HG02588 (cell line): ENCODE measurements around the gene NR2F1-AS1.

Experiments used
- ATAC-seq: cut with Tn5 transposase; IDR thresholded peaks from one replicate; pipeline ENCODE4 v1.9.1; 2021; ENCODE audit warnings: mild to moderate bottlenecking, moderate library complexity; ENCODE audit not compliant: unreplicated experiment

Gene NR2F1-AS1

DNA sequence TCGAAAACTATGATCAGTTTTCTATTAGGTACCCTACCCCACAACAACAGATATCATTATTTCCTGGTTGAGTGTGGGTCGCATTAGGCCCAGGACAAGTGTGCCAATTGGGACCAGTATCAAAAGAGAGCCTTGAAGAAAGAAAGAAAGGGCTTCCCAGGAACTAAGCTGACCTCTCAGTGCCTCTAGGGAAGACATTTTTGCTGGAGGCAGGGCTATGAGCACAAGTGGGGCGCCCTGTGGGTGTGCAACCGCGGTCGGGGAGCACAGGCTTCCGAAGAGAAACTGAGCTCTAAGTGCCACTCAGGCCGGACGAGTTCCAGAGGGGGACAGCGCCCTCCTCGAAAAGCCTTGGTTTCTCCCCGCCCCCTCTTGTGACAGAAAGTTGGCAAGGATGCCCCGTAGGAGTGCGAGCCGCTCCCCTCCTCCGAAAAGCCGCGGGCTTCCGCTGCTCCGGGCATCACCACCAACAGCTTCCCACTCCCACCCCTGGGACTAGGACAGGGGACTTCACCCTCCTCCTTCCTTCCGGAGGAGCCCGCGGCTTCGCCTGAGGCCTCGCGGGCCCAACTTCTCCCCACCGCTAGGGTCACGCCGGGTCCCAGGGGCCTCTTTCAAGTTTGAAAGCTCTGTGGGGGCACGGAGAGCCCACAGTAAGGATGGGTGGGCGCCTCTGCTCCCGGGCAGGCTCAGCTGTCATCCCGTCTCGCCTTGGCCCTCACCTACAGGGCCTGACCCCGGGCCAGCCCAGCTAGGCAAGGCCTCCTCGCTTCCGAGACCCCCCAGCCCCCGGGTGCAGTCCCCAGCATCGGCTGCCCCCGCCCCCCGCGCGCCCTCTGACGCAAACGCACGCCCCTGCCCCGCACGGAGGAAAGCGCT, 2.0 kb downstream of the NR2F1-AS1 start:
- no peak for ATAC-seq

- ATAC-seq, result no peak
Observed at GRCh38 chr5:93577854-93578812, 2.9 kb downstream of the NR2F1-AS1 start.

- ATAC-seq, result no peak
Observed at GRCh38 chr5:93576994-93577853, 3.8 kb downstream of the NR2F1-AS1 start.

DNA sequence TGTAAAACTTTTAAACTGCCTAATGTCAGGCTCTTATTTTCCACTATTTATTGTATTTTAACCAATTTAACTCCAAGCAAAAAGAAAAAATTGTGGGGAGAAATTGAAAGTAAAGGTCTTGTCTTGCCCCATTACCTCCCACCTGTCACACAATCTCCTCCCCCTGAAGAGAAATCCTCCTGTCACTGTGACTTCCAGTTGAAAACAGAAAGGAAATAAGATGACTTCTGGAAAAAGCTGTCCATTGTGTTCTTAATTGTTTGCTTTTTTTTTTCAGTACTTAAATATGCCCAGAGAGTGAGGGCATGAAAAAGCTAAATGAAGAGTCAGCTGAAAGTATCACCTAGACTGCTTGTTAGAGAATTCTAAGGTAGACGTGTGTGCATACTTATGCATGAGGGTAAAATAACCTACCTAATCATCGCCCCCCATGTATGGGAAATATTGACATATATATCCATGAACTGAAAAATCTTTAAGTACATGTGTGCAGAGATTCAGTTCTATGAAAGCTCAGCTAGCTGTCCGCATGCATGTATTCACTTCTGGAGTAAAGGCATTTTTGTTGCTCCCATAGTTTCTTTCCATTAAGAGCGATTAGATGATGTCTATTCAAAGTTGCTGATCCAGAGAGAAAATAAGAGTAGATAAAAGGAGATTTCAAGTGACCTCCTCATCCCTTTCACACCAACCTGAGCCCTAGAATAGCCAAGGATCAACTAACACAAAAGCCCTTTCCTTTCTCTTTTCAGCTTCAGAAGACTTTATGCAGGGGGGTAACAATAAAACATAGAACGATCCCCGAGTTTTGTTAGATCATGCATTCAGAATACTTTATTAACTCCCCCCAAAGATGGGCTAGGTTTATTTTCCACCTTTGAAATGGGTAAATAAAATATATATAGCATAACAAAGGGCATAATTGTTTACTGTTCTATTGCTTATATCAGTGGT, 5.3 kb downstream of the NR2F1-AS1 start:
- no peak for ATAC-seq

DNA sequence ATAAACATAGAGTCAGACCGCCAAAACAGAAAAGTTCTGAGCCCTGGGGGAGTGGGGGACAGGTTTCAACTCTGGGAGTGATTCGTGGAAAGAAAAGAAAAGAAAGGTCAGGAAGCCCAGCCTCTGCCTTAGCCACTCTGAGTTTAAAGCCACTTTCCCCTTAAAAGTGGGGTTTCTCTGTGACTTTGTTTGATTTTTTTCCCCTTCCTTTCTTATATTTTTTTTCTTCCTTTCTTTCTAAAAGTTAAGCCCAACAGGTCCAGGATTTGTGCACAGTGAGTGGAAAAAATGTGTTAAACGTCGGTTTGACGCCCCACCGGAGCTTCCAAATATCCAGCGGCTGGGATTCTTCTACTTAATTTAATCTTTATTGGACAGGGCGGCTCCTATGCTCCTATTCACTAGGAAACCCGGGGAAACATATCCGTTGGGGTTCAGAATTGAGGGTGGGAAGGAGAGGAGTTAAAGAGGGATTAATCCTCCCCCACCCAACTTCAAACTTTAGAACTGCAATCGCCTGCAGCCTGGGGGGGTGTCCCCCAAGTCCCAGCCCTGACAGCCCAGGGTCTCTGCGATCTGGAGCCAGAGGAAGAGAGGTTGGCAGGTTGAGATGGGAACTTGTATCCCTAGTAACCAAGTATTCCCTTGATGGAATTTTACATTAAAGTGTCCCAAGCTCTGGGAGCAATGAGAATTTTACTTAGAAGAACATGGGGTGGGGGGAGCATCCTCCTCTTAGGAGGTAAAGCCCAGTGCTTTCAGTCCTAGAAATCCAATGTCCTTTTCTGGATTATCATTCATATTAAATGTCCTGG, 6.3 kb downstream of the NR2F1-AS1 start:
- ATAC-seq, result no peak

GRCh38 chr5:93573354-93574351, 7.4 kb downstream of the NR2F1-AS1 start:
- no peak for ATAC-seq

- ATAC-seq, result no peak
Observed at GRCh38 chr5:93572608-93573353, 8.2 kb downstream of the NR2F1-AS1 start.

DNA sequence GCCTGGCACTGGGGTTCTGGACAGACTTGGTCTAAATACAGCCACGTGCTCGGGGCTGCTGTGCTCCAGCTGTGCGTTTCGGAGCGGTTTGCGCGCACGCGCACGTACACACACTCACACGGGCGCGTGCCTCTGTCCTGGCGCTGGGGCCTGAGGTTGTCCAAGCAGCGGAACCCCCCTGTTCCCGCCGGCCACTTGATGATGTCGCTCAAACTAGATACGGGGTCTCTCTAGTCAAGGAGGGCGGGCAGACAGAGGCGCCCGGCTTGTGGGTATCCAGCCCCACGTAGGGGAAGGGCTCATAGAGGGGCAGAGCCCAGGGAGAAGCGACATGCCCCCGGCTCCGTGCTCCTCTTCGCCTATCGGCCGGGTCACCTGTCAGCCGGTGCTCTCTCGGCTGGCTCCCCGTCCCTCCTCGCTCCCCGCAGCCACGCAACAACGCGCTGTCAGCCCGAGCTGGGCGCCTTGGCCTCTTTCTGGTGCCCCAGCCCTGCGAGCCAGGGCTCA, 8.9 kb downstream of the NR2F1-AS1 start:
- ATAC-seq, result no peak

- ATAC-seq, result no peak
Observed at GRCh38 chr5:93571114-93571949, 9.7 kb downstream of the NR2F1-AS1 start.

DNA sequence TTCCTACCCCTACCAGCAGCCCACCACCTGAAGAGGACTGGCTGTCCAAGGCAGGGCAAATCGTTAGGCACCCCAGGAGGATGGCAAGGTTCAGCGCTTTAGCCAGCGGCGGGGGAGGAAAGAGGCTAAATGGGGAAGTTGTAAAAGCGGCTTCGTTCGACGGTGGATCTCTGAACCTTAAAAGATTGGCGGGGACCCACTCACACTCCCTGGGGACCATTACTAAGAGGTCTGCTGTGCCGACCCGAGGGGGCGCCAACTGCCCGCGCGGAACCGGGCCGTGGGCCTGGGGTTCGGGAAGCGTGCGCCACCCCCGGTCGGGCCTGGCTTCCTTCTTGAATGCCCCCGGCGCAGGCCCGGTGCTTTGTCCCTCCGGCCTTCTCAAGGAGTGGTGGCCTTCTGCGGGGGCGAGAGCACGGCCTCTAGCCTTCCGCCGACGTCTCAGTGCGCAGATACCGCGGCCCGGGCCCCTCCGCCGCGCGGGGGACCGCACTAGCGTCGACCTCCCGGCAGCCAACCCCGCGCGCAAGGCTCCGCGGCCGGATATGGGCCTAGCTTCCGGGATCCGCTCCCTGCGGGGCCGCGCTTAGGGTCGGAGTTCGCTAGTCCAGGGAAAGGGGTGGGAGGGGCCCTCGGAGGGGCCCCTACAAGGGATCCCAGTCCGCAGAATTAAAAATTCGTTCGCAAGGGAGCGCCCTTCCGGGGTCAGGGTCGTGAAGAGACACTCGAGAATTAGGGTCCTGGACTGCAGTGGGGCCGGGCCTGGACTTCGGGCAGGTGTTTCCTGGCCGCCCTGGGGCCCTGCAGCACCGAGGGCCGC, 10.5 kb downstream of the NR2F1-AS1 start:
- no peak for ATAC-seq

DNA sequence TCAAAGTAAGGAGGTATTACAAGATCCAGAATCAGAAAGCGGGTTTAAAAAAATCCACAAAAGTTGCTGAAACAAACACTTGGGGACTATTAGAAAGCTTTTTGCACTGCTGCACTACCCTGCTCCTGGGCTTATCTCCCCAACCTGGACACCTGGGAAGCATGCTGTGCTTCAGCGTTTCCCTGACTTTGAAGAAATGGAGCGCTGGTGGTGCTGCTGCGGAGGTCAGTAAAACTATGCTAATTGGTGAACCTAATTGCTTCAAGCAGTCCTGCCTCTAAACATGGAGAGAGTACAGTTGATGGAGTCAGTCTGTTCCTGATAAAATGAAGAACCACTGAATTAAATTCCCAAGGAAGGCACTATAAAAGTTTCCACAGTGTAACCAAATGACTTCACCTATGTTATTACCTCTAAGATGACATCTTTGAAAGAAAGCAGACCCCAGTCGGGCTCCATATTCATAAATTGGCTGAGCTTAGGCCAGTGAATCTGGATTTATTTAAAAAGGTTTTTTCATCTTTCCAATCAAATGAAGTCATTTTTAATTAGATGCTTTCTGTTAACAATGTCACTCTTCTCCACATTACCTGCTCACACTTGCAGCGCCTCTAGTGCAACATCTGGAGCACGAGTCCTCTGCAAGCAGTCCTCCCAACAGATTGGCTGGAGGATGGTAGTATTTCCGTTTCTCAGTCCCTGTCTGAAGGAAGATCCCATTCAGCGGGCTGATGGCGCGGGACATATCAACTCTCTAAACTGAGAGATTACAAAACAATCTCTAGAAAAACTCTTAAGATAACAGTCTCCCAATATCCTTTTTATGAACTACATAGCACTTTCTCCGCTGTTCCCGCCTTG, 11.5 kb downstream of the NR2F1-AS1 start:
- no peak for ATAC-seq

DNA sequence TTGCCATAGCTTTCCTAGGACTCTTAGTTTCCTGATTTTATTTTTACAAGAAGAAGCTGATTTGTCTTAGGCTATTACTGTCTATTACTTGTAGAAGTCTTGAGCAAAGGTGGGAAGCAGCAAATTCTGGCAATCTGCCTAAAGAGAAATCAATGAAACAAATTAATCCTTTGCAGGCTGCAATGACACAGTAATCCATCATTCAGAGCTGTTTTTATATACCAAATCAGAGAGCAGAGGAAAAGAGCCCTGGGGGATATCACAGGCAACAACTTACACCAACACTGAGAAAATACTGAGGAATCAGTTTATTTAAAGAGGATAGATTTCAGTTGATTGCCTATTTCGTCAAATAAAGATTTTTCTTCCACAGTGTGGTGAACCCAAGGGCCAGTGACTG, 13.6 kb downstream of the NR2F1-AS1 start:
- no peak for ATAC-seq

- ATAC-seq, result no peak
Observed at GRCh38 chr5:93566091-93566490, 14.9 kb downstream of the NR2F1-AS1 start.

GRCh38 chr5:93557021-93557604, 23.9 kb downstream of the NR2F1-AS1 start:
- no peak for ATAC-seq
